WTC11 (cell line): ENCODE measurements around the gene UBE3C. TPM values are rescaled to one million over a fixed set of nuclear protein-coding genes. Genes with fewer than 3 reads are reported as not detected.

Experiments
- ATAC-seq: fragments of 200-7000 bp; cut with Tn5 transposase; 2 replicates; pipeline ENCODE4 v1.10.0; 2021; ENCODE audit warnings: mild to moderate bottlenecking, moderate library complexity
- CTCF ChIA-PET: fragments of 300-600 bp; sonication (Branson Sonifier 250); formaldehyde crosslinking; loops from one replicate; lab custom pipeline; 2021; ENCODE audit warnings: antibody characterized with exemption; lab: Charles Lee
- POLR2A ChIA-PET: fragments of 350-600 bp; sonication (Branson Sonifier 250); formaldehyde crosslinking; loops from one replicate; lab custom pipeline; 2021; ENCODE audit warnings: antibody characterized with exemption; lab: Charles Lee
- DNase-seq: peaks from one replicate; pipeline ENCODE4 v3.0.0; 2021; ENCODE audit warnings: low spot score
- H3K27ac Mint-ChIP-seq: 2 replicates; pipeline ENCODE4 v1.8.0; 2021; ENCODE audit warnings: mixed read lengths
- H3K27me3 Mint-ChIP-seq: 2 replicates; pipeline ENCODE4 v1.8.0; 2021; ENCODE audit warnings: low read depth, mild to moderate bottlenecking, moderate library complexity, mixed read lengths
- H3K36me3 Mint-ChIP-seq: 2 replicates; pipeline ENCODE4 v1.8.0; 2021; ENCODE audit warnings: mixed read lengths
- H3K4me1 Mint-ChIP-seq: 2 replicates; pipeline ENCODE4 v1.8.0; 2022; ENCODE audit warnings: mixed read lengths
- H3K4me3 Mint-ChIP-seq: 2 replicates; pipeline ENCODE4 v1.8.0; 2021; ENCODE audit warnings: mild to moderate bottlenecking, moderate library complexity, mixed read lengths
- H3K9me3 Mint-ChIP-seq: 2 replicates; pipeline ENCODE4 v1.8.0; 2021; ENCODE audit warnings: mixed read lengths
- EMX1 ChIP-seq: fragments of 250-450 bp; sonication (Bioruptor Pico); IDR thresholded peaks from 2 replicates; pipeline ENCODE4 v1.8.0; 2021; ENCODE audit warnings: mild to moderate bottlenecking
- GABPB1 ChIP-seq: sonication (generic); formaldehyde crosslinking; IDR thresholded peaks from 2 replicates; pipeline ENCODE4 v1.8.1; 2023; ENCODE audit warnings: mild to moderate bottlenecking, missing genetic modification reagents
- HMGA2 ChIP-seq: fragments of 250-450 bp; sonication (Bioruptor Pico); IDR thresholded peaks from 2 replicates; pipeline ENCODE4 v1.4.0; 2021; ENCODE audit warnings: mild to moderate bottlenecking, moderate library complexity
- MXD4 ChIP-seq: fragments of 250-450 bp; sonication (Bioruptor Pico); IDR thresholded peaks from 2 replicates; pipeline ENCODE4 v1.8.0; 2021; ENCODE audit warnings: mild to moderate bottlenecking, moderate library complexity, borderline replicate concordance
- NFATC4 ChIP-seq: fragments of 250-450 bp; sonication (Bioruptor Pico); IDR thresholded peaks from 2 replicates; pipeline ENCODE4 v1.9.0; 2021; ENCODE audit warnings: mild to moderate bottlenecking
- NR1H2 ChIP-seq: sonication (generic); formaldehyde crosslinking; IDR thresholded peaks from 2 replicates; pipeline ENCODE4 v1.9.0; 2021; ENCODE audit warnings: mild to moderate bottlenecking, moderate library complexity, missing genetic modification reagents
- NR2C2 ChIP-seq: sonication (generic); formaldehyde crosslinking; IDR thresholded peaks from 2 replicates; pipeline ENCODE4 v1.8.0; 2022; ENCODE audit warnings: mild to moderate bottlenecking, missing genetic modification reagents
- OVOL2 ChIP-seq: fragments of 250-450 bp; sonication (Bioruptor Pico); IDR thresholded peaks from 2 replicates; pipeline ENCODE4 v1.9.0; 2021; ENCODE audit warnings: mild to moderate bottlenecking, borderline replicate concordance
- RORB ChIP-seq: fragments of 250-450 bp; sonication (Bioruptor Pico); IDR thresholded peaks from 2 replicates; pipeline ENCODE4 v1.9.0; 2021; ENCODE audit warnings: mild to moderate bottlenecking
- TP53 ChIP-seq: sonication (generic); formaldehyde crosslinking; IDR thresholded peaks from 2 replicates; pipeline ENCODE4 v1.8.1; 2023; ENCODE audit warnings: mild to moderate bottlenecking, missing genetic modification reagents
- ZBTB21 ChIP-seq: sonication (generic); formaldehyde crosslinking; IDR thresholded peaks from 2 replicates; pipeline ENCODE4 v1.8.1; 2023; ENCODE audit warnings: mild to moderate bottlenecking, missing genetic modification reagents, borderline replicate concordance
- ZNF219 ChIP-seq: sonication (generic); formaldehyde crosslinking; IDR thresholded peaks from 2 replicates; pipeline ENCODE4 v1.8.0; 2023; ENCODE audit warnings: missing genetic modification reagents, mild to moderate bottlenecking, borderline replicate concordance
- ZNF396 ChIP-seq: fragments of 250-450 bp; sonication (Bioruptor Pico); IDR thresholded peaks from 2 replicates; pipeline ENCODE4 v1.8.0; 2021; ENCODE audit warnings: mild to moderate bottlenecking, moderate library complexity, borderline replicate concordance
- total RNA-seq: library from RNA; stranded (reverse); gene quantifications from 3 replicates; pipeline ENCODE4 v1.2.3, GENCODE V29; 2021
- TF ChIP-seq, protein P1 (sequence below): sonication (generic); formaldehyde crosslinking; IDR thresholded peaks from 2 replicates; pipeline ENCODE4 v1.8.0; 2022; ENCODE audit warnings: missing genetic modification reagents
- TF ChIP-seq, protein P2 (sequence below): sonication (generic); formaldehyde crosslinking; IDR thresholded peaks from 2 replicates; pipeline ENCODE4 v1.8.1; 2022; ENCODE audit warnings: mild to moderate bottlenecking, moderate library complexity, missing genetic modification reagents
- TF ChIP-seq, protein P3 (sequence below): sonication (generic); formaldehyde crosslinking; IDR thresholded peaks from 2 replicates; pipeline ENCODE4 v1.8.1; 2023; ENCODE audit warnings: mild to moderate bottlenecking, missing genetic modification reagents
- TF ChIP-seq, protein P4 (sequence below): sonication (generic); formaldehyde crosslinking; IDR thresholded peaks from 2 replicates; pipeline ENCODE4 v1.8.0; 2022; ENCODE audit warnings: mild to moderate bottlenecking, missing genetic modification reagents
- TF ChIP-seq, protein P5 (sequence below): sonication (generic); formaldehyde crosslinking; IDR thresholded peaks from 2 replicates; pipeline ENCODE4 v1.8.0; 2022; ENCODE audit warnings: mild to moderate bottlenecking, missing genetic modification reagents

The UBE3C gene
- total RNA-seq, 1 experiment from 2014 or later = 59.7 TPM

DNA sequence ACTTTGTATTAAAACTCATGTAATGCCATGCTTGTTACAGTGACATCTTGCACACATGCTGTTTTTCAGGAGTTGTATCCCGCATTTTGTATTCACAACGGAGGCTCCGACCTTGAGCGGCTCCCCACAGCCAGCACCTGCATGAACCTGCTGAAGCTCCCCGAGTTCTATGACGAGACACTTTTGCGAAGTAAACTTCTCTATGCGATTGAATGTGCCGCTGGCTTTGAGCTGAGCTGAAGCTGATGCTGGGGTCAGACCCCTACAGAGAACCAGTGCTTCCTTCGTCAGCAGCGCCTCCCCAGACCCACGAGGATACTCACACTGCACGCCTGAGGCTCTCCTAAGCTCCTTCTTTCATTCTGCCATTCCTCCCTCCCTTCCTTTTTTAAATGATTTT, 128.8 kb downstream of the UBE3C start:
- H3K4me3 Mint-ChIP-seq = no peak overlapping the region
- POLR2A ChIA-PET = no interaction called here
- DNase-seq (no peak), ATAC-seq (no peak)
- CTCF ChIA-PET = interaction anchor here (1.4 to 2.0 kb wide), 3 partner anchors 9 to 29 kb away, joined by 6 to 9 read pairs (median 7); no protein-coding TSS in a partner anchor
- H3K27ac Mint-ChIP-seq = no peak overlapping the region
- no peaks in the 10 kb centered on the region for H3K9me3 Mint-ChIP-seq
- no peaks in the 10 kb centered on the region for H3K27me3 Mint-ChIP-seq
- peaks cover 3% of the 10 kb centered on the region for H3K4me1 Mint-ChIP-seq
- H3K36me3 Mint-ChIP-seq = peaks cover 58% of the 10 kb centered on the region
- TF ChIP-seq NR2C2 (CRISPR knock-in tag) (no peak), OVOL2 (CRISPR knock-in tag) (no peak), HMGA2 (no peak), ZBTB21 (CRISPR knock-in tag) (no peak), GABPB1 (CRISPR knock-in tag) (no peak), RORB (no peak), NFATC4 (CRISPR knock-in tag) (no peak), TP53 (CRISPR knock-in tag) (no peak), ZNF396 (CRISPR knock-in tag) (no peak), ZNF219 (CRISPR knock-in tag) (no peak), NR1H2 (CRISPR knock-in tag) (no peak)
- TF ChIP-seq, protein P1, sequence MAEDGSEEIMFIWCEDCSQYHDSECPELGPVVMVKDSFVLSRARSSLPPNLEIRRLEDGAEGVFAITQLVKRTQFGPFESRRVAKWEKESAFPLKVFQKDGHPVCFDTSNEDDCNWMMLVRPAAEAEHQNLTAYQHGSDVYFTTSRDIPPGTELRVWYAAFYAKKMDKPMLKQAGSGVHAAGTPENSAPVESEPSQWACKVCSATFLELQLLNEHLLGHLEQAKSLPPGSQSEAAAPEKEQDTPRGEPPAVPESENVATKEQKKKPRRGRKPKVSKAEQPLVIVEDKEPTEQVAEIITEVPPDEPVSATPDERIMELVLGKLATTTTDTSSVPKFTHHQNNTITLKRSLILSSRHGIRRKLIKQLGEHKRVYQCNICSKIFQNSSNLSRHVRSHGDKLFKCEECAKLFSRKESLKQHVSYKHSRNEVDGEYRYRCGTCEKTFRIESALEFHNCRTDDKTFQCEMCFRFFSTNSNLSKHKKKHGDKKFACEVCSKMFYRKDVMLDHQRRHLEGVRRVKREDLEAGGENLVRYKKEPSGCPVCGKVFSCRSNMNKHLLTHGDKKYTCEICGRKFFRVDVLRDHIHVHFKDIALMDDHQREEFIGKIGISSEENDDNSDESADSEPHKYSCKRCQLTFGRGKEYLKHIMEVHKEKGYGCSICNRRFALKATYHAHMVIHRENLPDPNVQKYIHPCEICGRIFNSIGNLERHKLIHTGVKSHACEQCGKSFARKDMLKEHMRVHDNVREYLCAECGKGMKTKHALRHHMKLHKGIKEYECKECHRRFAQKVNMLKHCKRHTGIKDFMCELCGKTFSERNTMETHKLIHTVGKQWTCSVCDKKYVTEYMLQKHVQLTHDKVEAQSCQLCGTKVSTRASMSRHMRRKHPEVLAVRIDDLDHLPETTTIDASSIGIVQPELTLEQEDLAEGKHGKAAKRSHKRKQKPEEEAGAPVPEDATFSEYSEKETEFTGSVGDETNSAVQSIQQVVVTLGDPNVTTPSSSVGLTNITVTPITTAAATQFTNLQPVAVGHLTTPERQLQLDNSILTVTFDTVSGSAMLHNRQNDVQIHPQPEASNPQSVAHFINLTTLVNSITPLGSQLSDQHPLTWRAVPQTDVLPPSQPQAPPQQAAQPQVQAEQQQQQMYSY (CRISPR knock-in tag) = no peak
- TF ChIP-seq, protein P2, sequence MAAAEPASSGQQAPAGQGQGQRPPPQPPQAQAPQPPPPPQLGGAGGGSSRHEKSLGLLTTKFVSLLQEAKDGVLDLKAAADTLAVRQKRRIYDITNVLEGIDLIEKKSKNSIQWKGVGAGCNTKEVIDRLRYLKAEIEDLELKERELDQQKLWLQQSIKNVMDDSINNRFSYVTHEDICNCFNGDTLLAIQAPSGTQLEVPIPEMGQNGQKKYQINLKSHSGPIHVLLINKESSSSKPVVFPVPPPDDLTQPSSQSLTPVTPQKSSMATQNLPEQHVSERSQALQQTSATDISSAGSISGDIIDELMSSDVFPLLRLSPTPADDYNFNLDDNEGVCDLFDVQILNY (CRISPR knock-in tag) = no peak
- TF ChIP-seq, protein P3, sequence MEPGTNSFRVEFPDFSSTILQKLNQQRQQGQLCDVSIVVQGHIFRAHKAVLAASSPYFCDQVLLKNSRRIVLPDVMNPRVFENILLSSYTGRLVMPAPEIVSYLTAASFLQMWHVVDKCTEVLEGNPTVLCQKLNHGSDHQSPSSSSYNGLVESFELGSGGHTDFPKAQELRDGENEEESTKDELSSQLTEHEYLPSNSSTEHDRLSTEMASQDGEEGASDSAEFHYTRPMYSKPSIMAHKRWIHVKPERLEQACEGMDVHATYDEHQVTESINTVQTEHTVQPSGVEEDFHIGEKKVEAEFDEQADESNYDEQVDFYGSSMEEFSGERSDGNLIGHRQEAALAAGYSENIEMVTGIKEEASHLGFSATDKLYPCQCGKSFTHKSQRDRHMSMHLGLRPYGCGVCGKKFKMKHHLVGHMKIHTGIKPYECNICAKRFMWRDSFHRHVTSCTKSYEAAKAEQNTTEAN = no peak
- TF ChIP-seq, protein P4, sequence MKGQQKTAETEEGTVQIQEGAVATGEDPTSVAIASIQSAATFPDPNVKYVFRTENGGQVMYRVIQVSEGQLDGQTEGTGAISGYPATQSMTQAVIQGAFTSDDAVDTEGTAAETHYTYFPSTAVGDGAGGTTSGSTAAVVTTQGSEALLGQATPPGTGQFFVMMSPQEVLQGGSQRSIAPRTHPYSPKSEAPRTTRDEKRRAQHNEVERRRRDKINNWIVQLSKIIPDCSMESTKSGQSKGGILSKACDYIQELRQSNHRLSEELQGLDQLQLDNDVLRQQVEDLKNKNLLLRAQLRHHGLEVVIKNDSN (CRISPR knock-in tag) = no peak

DNA sequence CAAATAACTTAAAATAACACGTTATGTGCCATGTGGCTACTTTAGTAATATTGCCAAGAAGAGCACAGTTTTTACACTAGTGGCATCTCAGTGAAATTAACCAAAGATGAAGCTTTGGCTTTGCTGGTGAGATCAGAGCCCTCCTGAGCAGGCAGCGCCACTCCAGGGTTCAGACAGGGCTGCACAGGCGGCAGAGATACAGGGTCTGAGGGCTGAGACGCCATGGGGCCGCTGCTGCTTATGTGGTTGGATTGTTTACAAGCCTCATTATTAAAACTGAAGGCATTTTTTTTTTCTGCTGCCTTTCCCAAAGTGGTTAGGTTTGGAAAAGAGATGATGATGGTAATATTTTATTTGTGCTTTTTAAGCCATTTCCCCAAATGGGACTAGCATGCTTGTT, 129.2 kb downstream of the UBE3C start:
- H3K27ac Mint-ChIP-seq = no peak overlapping the region
- DNase-seq = no peak
- ChIA-PET POLR2A (no interaction called here), CTCF (interaction anchor here (1.5 to 2.0 kb wide), 2 partner anchors 8 to 30 kb away, joined by 6 to 9 read pairs; no protein-coding TSS in a partner anchor)
- TF ChIP-seq, protein P5, sequence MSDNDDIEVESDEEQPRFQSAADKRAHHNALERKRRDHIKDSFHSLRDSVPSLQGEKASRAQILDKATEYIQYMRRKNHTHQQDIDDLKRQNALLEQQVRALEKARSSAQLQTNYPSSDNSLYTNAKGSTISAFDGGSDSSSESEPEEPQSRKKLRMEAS (CRISPR knock-in tag) = no peak
- TF ChIP-seq MXD4 (no peak), EMX1 (CRISPR knock-in tag) (no peak)
- H3K27me3 Mint-ChIP-seq = no peaks in the 10 kb centered on the region
- H3K36me3 Mint-ChIP-seq = peaks cover 55% of the 10 kb centered on the region
- H3K9me3 Mint-ChIP-seq = no peaks in the 10 kb centered on the region
- H3K4me1 Mint-ChIP-seq = peaks cover 6% of the 10 kb centered on the region
- ATAC-seq = no peak
- no peak overlapping the region for H3K4me3 Mint-ChIP-seq
